ENCODE results near the gene SLC1A7. TPM values are rescaled to one million over a fixed set of nuclear protein-coding genes. Genes with fewer than 3 reads are reported as not detected.

The SLC1A7 gene
- total RNA-seq, 1 donor from 2014 or later = not detected

GRCh38 chr1:53076721-53077598, 65.5 kb downstream of the SLC1A7 start:
- no peak for DNase-seq (ENCODE audit: low read depth, low spot score)

- DNase-seq (ENCODE audit: low read depth, low spot score) = no peak
Observed at GRCh38 chr1:53076165-53076564, 66.3 kb downstream of the SLC1A7 start.

GRCh38 chr1:53075761-53076163, 66.7 kb downstream of the SLC1A7 start:
- DNase-seq (ENCODE audit: low read depth, low spot score) = no peak

GRCh38 chr1:53075206-53075605, 67.2 kb downstream of the SLC1A7 start:
- no peak for DNase-seq (ENCODE audit: low read depth, low spot score)

- no peak for DNase-seq (ENCODE audit: low read depth, low spot score)
Observed at GRCh38 chr1:53074313-53075154, 67.9 kb downstream of the SLC1A7 start.

- DNase-seq (ENCODE audit: low read depth, low spot score) = no peak
Observed at GRCh38 chr1:53073868-53074311, 68.5 kb downstream of the SLC1A7 start.

- no peak for DNase-seq (ENCODE audit: low read depth, low spot score)
Observed at GRCh38 chr1:53073287-53073686, 69.2 kb downstream of the SLC1A7 start.

- DNase-seq (ENCODE audit: low read depth, low spot score) = no peak
Observed at GRCh38 chr1:53071915-53072314, 70.5 kb downstream of the SLC1A7 start.

- no peak for DNase-seq (ENCODE audit: low read depth, low spot score)
Observed at GRCh38 chr1:53071167-53071865, 71.1 kb downstream of the SLC1A7 start.

GRCh38 chr1:53070621-53071020, 71.8 kb downstream of the SLC1A7 start:
- no peak for DNase-seq (ENCODE audit: low read depth, low spot score)

- no peak for DNase-seq (ENCODE audit: low read depth, low spot score)
Observed at GRCh38 chr1:53069663-53070327, 72.6 kb downstream of the SLC1A7 start.

GRCh38 chr1:53069265-53069662, 73.2 kb downstream of the SLC1A7 start:
- no peak for DNase-seq (ENCODE audit: low read depth, low spot score)

- DNase-seq (ENCODE audit: low read depth, low spot score) = no peak
Observed at GRCh38 chr1:53068314-53069099, 73.9 kb downstream of the SLC1A7 start.

GRCh38 chr1:53067886-53068285, 74.6 kb downstream of the SLC1A7 start:
- DNase-seq (ENCODE audit: low read depth, low spot score) = no peak

- no peak for DNase-seq (ENCODE audit: low read depth, low spot score)
Observed at GRCh38 chr1:53066891-53067738, 75.3 kb downstream of the SLC1A7 start.

- no peak for DNase-seq (ENCODE audit: low read depth, low spot score)
Observed at GRCh38 chr1:53066488-53066887, 76.0 kb downstream of the SLC1A7 start.

- DNase-seq (ENCODE audit: low read depth, low spot score) = no peak
Observed at GRCh38 chr1:53065391-53065790, 77.0 kb downstream of the SLC1A7 start.

GRCh38 chr1:53063744-53064515, 78.5 kb downstream of the SLC1A7 start:
- DNase-seq (ENCODE audit: low read depth, low spot score) = no peak

Data from pulmonary artery endothelial cell (primary cell).